ENCODE data around the gene CRMP1.

The CRMP1 gene

DNA sequence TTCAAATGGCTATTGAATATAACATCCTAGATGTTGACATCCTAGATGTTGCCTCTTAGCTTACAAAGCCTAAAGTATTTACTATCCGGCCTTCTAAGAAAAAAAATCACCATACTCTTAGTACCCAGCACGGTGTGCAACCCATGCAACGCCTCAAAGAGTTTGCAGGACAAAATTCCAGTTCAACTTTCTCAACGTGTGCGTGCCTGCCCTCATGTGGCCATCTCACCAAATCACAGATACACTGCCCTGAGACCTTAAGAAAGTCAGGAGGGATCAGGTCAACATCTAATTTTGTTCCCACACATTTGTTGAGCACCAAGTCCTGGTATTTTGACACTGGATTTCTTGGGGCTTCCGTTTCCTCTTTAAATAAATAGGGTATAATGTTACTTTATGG is 68.3 kb downstream of the CRMP1 start:
- no peaks in the 10 kb centered on the region for H3K36me3 ChIP-seq (ENCODE audit: insufficient read depth, low read length)
- H3K9me2 ChIP-seq (replicated peaks; ENCODE audit: low read depth, low read length), result no peaks in the 10 kb centered on the region
- H2AFZ ChIP-seq (ENCODE audit: low read length), result no peak overlapping the region
- TF ChIP-seq, protein P1, sequence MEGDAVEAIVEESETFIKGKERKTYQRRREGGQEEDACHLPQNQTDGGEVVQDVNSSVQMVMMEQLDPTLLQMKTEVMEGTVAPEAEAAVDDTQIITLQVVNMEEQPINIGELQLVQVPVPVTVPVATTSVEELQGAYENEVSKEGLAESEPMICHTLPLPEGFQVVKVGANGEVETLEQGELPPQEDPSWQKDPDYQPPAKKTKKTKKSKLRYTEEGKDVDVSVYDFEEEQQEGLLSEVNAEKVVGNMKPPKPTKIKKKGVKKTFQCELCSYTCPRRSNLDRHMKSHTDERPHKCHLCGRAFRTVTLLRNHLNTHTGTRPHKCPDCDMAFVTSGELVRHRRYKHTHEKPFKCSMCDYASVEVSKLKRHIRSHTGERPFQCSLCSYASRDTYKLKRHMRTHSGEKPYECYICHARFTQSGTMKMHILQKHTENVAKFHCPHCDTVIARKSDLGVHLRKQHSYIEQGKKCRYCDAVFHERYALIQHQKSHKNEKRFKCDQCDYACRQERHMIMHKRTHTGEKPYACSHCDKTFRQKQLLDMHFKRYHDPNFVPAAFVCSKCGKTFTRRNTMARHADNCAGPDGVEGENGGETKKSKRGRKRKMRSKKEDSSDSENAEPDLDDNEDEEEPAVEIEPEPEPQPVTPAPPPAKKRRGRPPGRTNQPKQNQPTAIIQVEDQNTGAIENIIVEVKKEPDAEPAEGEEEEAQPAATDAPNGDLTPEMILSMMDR (conservative IDR thresholded peaks at IDR 0.05; ENCODE audit: low read length), result peak; percentile 65
- no peak for TF ChIP-seq EZH2phosphoT487 (IDR thresholded peaks at IDR 0.05; ENCODE audit: borderline replicate concordance)
- H3K27me3 ChIP-seq (ENCODE audit: insufficient read depth, low read length, poor library complexity, severe bottlenecking), result no peaks in the 10 kb centered on the region
- H3K79me2 ChIP-seq (ENCODE audit: insufficient read depth, low read length), result no peaks in the 10 kb centered on the region
- H4K20me1 ChIP-seq (ENCODE audit: insufficient read depth, low read length, poor library complexity, severe bottlenecking), result no peaks in the 10 kb centered on the region
- H3K4me1 ChIP-seq (ENCODE audit: insufficient read depth, low read length, poor library complexity, severe bottlenecking), result no peaks in the 10 kb centered on the region
- no peak overlapping the region for H3K9ac ChIP-seq (ENCODE audit: low read depth, low read length, poor library complexity, severe bottlenecking)
- no peaks in the 10 kb centered on the region for H3F3A ChIP-seq (ENCODE audit: low read depth)
- no peak overlapping the region for H3K4me2 ChIP-seq (ENCODE audit: low read depth, low read length, poor library complexity, severe bottlenecking)
- no peak overlapping the region for H3K4me3 ChIP-seq (ENCODE audit: low read length, poor library complexity, severe bottlenecking)
- no peaks in the 10 kb centered on the region for H3K9me3 ChIP-seq (ENCODE audit: insufficient read depth, low read depth, low read length)

DNA sequence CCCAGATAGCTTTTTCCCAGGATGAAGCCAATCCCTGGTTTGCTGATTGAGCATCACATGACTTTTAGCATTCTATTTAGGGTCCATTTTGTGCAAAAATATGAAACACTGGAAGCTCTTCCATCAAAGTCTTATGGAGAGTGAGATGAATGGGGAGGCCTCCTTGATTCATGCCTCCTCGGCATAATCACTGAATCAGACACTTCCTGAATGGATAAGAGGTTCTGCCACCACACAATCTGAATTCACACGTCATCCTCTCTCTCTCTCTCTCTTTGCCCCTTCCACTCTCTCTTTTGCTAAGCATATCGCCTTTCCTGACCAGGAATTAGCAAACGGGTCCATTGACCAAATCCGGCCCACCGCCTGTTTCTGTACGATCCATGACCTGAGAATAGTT is 68.7 kb downstream of the CRMP1 start:
- TF ChIP-seq EZH2phosphoT487 (IDR thresholded peaks at IDR 0.05; ENCODE audit: borderline replicate concordance), result no peak
- TF ChIP-seq, protein P1 (conservative IDR thresholded peaks at IDR 0.05; ENCODE audit: low read length), result no peak
- H3K36me3 ChIP-seq (ENCODE audit: insufficient read depth, low read length), result no peaks in the 10 kb centered on the region
- H2AFZ ChIP-seq (ENCODE audit: low read length), result no peak overlapping the region
- H3K4me2 ChIP-seq (ENCODE audit: low read depth, low read length, poor library complexity, severe bottlenecking), result no peak overlapping the region
- no peaks in the 10 kb centered on the region for H3F3A ChIP-seq (ENCODE audit: low read depth)
- no peaks in the 10 kb centered on the region for H3K4me1 ChIP-seq (ENCODE audit: insufficient read depth, low read length, poor library complexity, severe bottlenecking)
- H3K9me3 ChIP-seq (ENCODE audit: insufficient read depth, low read depth, low read length), result no peaks in the 10 kb centered on the region
- H3K27me3 ChIP-seq (ENCODE audit: insufficient read depth, low read length, poor library complexity, severe bottlenecking), result no peaks in the 10 kb centered on the region
- H3K4me3 ChIP-seq (ENCODE audit: low read length, poor library complexity, severe bottlenecking), result no peak overlapping the region
- no peaks in the 10 kb centered on the region for H4K20me1 ChIP-seq (ENCODE audit: insufficient read depth, low read length, poor library complexity, severe bottlenecking)
- H3K9ac ChIP-seq (ENCODE audit: low read depth, low read length, poor library complexity, severe bottlenecking), result no peak overlapping the region
- H3K79me2 ChIP-seq (ENCODE audit: insufficient read depth, low read length), result no peaks in the 10 kb centered on the region
- H3K9me2 ChIP-seq (replicated peaks; ENCODE audit: low read depth, low read length), result no peaks in the 10 kb centered on the region

DNA sequence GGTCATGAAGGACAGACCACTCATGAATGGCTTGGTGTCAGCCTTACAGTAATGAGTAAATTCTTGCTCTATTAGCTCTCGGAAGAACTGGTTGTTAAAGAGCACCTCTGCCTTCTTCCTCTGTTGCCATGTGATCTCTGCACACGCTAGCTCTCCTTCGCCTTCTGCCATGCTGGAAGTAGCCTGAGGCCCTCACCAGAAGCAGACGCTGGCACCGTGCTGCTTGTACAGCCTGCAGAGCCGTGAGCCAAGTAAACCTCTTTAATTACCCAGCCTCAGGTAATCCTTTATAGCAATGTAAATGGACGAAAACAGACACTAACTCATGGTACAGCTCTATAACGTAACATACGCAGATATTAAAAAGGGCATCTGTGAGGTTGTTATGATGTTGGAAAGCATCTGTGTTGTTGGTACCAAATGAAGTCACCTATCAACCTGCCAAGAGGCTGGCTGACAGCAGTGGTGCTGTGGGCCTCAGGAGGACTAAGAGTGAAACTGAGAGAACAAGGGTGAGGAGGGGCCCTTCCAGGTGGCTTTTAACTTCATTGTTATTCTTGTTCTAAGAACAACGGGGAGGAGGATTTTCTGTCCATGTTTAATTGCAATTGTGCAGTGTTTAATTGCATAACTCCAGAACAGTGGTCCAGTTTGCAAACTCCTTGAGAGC is 69.2 kb downstream of the CRMP1 start:
- Histone ChIP-seq H3K9me2 (replicated peaks; ENCODE audit: low read depth, low read length) (no peaks in the 10 kb centered on the region), H3K4me1 (ENCODE audit: insufficient read depth, low read length, poor library complexity, severe bottlenecking) (no peaks in the 10 kb centered on the region), H3K4me3 (ENCODE audit: low read length, poor library complexity, severe bottlenecking) (no peak overlapping the region), H3K9ac (ENCODE audit: low read depth, low read length, poor library complexity, severe bottlenecking) (no peak overlapping the region), H2AFZ (ENCODE audit: low read length) (no peak overlapping the region), H3F3A (ENCODE audit: low read depth) (no peaks in the 10 kb centered on the region), H3K79me2 (ENCODE audit: insufficient read depth, low read length) (no peaks in the 10 kb centered on the region), H3K27me3 (ENCODE audit: insufficient read depth, low read length, poor library complexity, severe bottlenecking) (no peaks in the 10 kb centered on the region), H3K4me2 (ENCODE audit: low read depth, low read length, poor library complexity, severe bottlenecking) (no peak overlapping the region), H3K36me3 (ENCODE audit: insufficient read depth, low read length) (no peaks in the 10 kb centered on the region), H4K20me1 (ENCODE audit: insufficient read depth, low read length, poor library complexity, severe bottlenecking) (no peaks in the 10 kb centered on the region), H3K9me3 (ENCODE audit: insufficient read depth, low read depth, low read length) (no peaks in the 10 kb centered on the region)
- TF ChIP-seq, protein P1 (conservative IDR thresholded peaks at IDR 0.05; ENCODE audit: low read length), result no peak
- no peak for TF ChIP-seq EZH2phosphoT487 (IDR thresholded peaks at IDR 0.05; ENCODE audit: borderline replicate concordance)

Data from Loucy (cell line).